Liver (tissue), 9 donors: ENCODE results near the gene S100Z. TPM values are rescaled to one million over a fixed set of nuclear protein-coding genes. Genes with fewer than 3 reads are reported as not detected.
A peak's percentile ranks its signal among the peaks of the same experiment; 100 is the strongest.

Source experiments
- DNase-seq: peaks from one replicate; pipeline ENCODE4 v3.0.0-alpha.2; 2017; ENCODE audit warnings: low spot score
- H3K27ac ChIP-seq, 2 donors: one replicate each; pipeline ENCODE4 v1.7.0; 2013; ENCODE audit warnings: inconsistent platforms in 2 of 2, low read length in 2 of 2, control low read depth in 1 of 2, low read depth in 1 of 2, mild to moderate bottlenecking in 1 of 2
- H3K27me3 ChIP-seq, 4 donors: one replicate each; pipeline versions ENCODE4 v1.6.1 to v1.7.0; 2013; ENCODE audit warnings: low read length in 3 of 4, inconsistent platforms in 1 of 4, mild to moderate bottlenecking in 1 of 4, moderate library complexity in 1 of 4; ENCODE audit not compliant: control insufficient read depth in 4 of 4, insufficient read depth in 4 of 4
- H3K36me3 ChIP-seq, 4 donors: one replicate each; pipeline versions ENCODE4 v1.6.1 to v1.7.0; 2013; ENCODE audit warnings: low read length in 3 of 4, mild to moderate bottlenecking in 3 of 4, low read depth in 1 of 4, moderate library complexity in 1 of 4; ENCODE audit not compliant: control insufficient read depth in 4 of 4, insufficient read depth in 3 of 4
- H3K4me1 ChIP-seq, 4 donors: one replicate each; pipeline versions ENCODE4 v1.6.1 to v1.7.0; 2013; ENCODE audit warnings: low read length in 3 of 4, mild to moderate bottlenecking in 3 of 4, moderate library complexity in 1 of 4; ENCODE audit not compliant: control insufficient read depth in 4 of 4, insufficient read depth in 4 of 4
- H3K4me3 ChIP-seq, 3 donors: one replicate each; pipeline versions ENCODE4 v1.6.1 to v1.7.0; 2013; ENCODE audit warnings: low read length in 3 of 3, control low read depth in 1 of 3, low read depth in 1 of 3, mild to moderate bottlenecking in 1 of 3
- H3K9ac ChIP-seq, 2 donors: one replicate each; pipeline ENCODE4 v1.7.0; 2013; ENCODE audit warnings: low read length in 2 of 2, mild to moderate bottlenecking in 2 of 2, moderate library complexity in 2 of 2, control low read depth in 1 of 2, low read depth in 1 of 2
- H3K9me3 ChIP-seq, 4 donors: one replicate each; pipeline versions ENCODE4 v1.6.1 to v1.7.0; 2013; ENCODE audit warnings: low read length in 3 of 4; ENCODE audit not compliant: control insufficient read depth in 4 of 4
- ATF3 ChIP-seq: IDR thresholded peaks from 2 replicates; pipeline ENCODE4 v1.6.1; 2016; ENCODE audit warnings: antibody characterized with exemption
- EGR1 ChIP-seq, 2 donors: IDR thresholded peaks; 2 replicates each; pipeline ENCODE4 v1.6.1; 2016 to 2018; ENCODE audit warnings: antibody characterized with exemption in 2 of 2, low read depth in 2 of 2
- FOXA1 ChIP-seq: IDR thresholded peaks from 2 replicates; pipeline ENCODE4 v1.6.1; 2016; ENCODE audit warnings: antibody characterized with exemption
- FOXA2 ChIP-seq: IDR thresholded peaks from 2 replicates; pipeline ENCODE4 v1.6.1; 2016; ENCODE audit warnings: antibody characterized with exemption
- GABPA ChIP-seq, 2 donors: IDR thresholded peaks in 1 of 2; conservative IDR thresholded peaks in 1 of 2; 2 replicates each; pipeline ENCODE4 v1.6.1; 2016; ENCODE audit warnings: antibody characterized with exemption in 2 of 2, mild to moderate bottlenecking in 1 of 2, moderate library complexity in 1 of 2
- HNF4A ChIP-seq, 2 donors: conservative IDR thresholded peaks; 2 replicates each; pipeline ENCODE4 v1.6.1; 2016; ENCODE audit warnings: antibody characterized with exemption in 2 of 2, mild to moderate bottlenecking in 2 of 2
- HNF4G ChIP-seq: IDR thresholded peaks from 2 replicates; pipeline ENCODE4 v1.6.1; 2016; ENCODE audit warnings: antibody characterized with exemption
- JUND ChIP-seq, 2 donors: IDR thresholded peaks; 2 replicates each; pipeline ENCODE4 v1.6.1; 2016; ENCODE audit warnings: antibody characterized with exemption in 2 of 2
- MAX ChIP-seq: IDR thresholded peaks from 2 replicates; pipeline ENCODE4 v1.6.1; 2016; ENCODE audit warnings: antibody characterized with exemption
- RAD21 ChIP-seq, 2 donors: IDR thresholded peaks; 2 replicates each; pipeline ENCODE4 v1.6.1; 2016; ENCODE audit warnings: antibody characterized with exemption in 2 of 2, mild to moderate bottlenecking in 2 of 2
- REST ChIP-seq: IDR thresholded peaks from 2 replicates; pipeline ENCODE4 v1.6.1; 2016; ENCODE audit warnings: antibody characterized with exemption, mild to moderate bottlenecking
- RXRA ChIP-seq, 2 donors: IDR thresholded peaks; 2 replicates each; pipeline ENCODE4 v1.6.1; 2017 to 2018; ENCODE audit warnings: antibody characterized with exemption in 2 of 2, mild to moderate bottlenecking in 1 of 2
- SP1 ChIP-seq: IDR thresholded peaks from 2 replicates; pipeline ENCODE4 v1.6.1; 2018; ENCODE audit warnings: antibody characterized with exemption, mild to moderate bottlenecking
- TAF1 ChIP-seq: conservative IDR thresholded peaks from 2 replicates; pipeline ENCODE4 v1.6.1; 2016; ENCODE audit warnings: antibody characterized with exemption, mild to moderate bottlenecking
- YY1 ChIP-seq: IDR thresholded peaks from 2 replicates; pipeline ENCODE4 v1.6.1; 2016; ENCODE audit warnings: antibody characterized with exemption, mild to moderate bottlenecking
- WGBS: extraction: QIAGEN DNeasy Blood & Tissue Kit; methylation state at CpG from one replicate; pipeline ENCODE4 v1.1.7; 2013; 5-methylcytosine and 5-hydroxymethylcytosine counted together
- polyA plus RNA-seq, 2 donors: library from polyadenylated mRNA; stranded (reverse) in 1 of 2; unstranded in 1 of 2; fragments of 200-250 nt in 1 of 2; fragments of >200 nt in 1 of 2; fragmentation: Nextera tagmentation in 1 of 2; extraction: Ambion mirVana in 1 of 2; gene quantifications; one replicate each; pipeline versions ENCODE4 v1.2.1 to v1.2.3, GENCODE V29; 2013 to 2015
- total RNA-seq, 2 donors: library from RNA; depleted of rRNA; stranded (reverse); fragments of >200 nt; gene quantifications; one replicate each; pipeline ENCODE4 v1.2.3, GENCODE V29; 2014
- TF ChIP-seq, protein P1 (sequence below): IDR thresholded peaks from 2 replicates; pipeline ENCODE4 v1.6.1; 2016; ENCODE audit warnings: antibody characterized with exemption
- TF ChIP-seq, protein P2 (sequence below): fragments of 150-350 bp; IDR thresholded peaks from 2 replicates; pipeline ENCODE4 v1.5.1; 2017; ENCODE audit warnings: improper control_type of control experiment, low read depth, low read length; ENCODE audit not compliant: missing input control
- donor health status: healthy.
- donor health status: healthy.
- donor health status: healthy.
- donor health status: healthy.
- donor health status: healthy.

The S100Z gene
- total and polyA plus RNA-seq, 4 donors, result 0.05 to 0.33 (median 0.33) TPM; not detected in 1

- 97% methylated on average over 2 of the region's 2 CpGs for WGBS
- DNase-seq, result no peak
- H3K4me1 ChIP-seq, result no peaks in the 10 kb centered on the region
- no peak overlapping the region for H3K27ac ChIP-seq
- no peaks in the 10 kb centered on the region for H3K27me3 ChIP-seq
- no peaks in the 10 kb centered on the region for H3K36me3 ChIP-seq
- TF ChIP-seq HNF4G (no peak), RAD21 (IDR thresholded peaks at IDR 0.05) (no peak), SP1 (no peak), ATF3 (no peak), EGR1 (IDR thresholded peaks at IDR 0.05; ENCODE audit: low read depth in 2 of 2) (no peak), TAF1 (no peak), FOXA1 (no peak), FOXA2 (no peak), MAX (no peak), HNF4A (conservative IDR thresholded peaks at IDR 0.05) (no peak), YY1 (no peak), JUND (IDR thresholded peaks at IDR 0.05) (no peak), GABPA (IDR thresholded peaks at IDR 0.05 in 1 of 2, conservative IDR thresholded peaks at IDR 0.05 in 1 of 2) (no peak), RXRA (IDR thresholded peaks at IDR 0.05) (no peak)
- TF ChIP-seq, protein P1, sequence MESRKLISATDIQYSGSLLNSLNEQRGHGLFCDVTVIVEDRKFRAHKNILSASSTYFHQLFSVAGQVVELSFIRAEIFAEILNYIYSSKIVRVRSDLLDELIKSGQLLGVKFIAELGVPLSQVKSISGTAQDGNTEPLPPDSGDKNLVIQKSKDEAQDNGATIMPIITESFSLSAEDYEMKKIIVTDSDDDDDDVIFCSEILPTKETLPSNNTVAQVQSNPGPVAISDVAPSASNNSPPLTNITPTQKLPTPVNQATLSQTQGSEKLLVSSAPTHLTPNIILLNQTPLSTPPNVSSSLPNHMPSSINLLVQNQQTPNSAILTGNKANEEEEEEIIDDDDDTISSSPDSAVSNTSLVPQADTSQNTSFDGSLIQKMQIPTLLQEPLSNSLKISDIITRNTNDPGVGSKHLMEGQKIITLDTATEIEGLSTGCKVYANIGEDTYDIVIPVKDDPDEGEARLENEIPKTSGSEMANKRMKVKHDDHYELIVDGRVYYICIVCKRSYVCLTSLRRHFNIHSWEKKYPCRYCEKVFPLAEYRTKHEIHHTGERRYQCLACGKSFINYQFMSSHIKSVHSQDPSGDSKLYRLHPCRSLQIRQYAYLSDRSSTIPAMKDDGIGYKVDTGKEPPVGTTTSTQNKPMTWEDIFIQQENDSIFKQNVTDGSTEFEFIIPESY, result no peak
- TF ChIP-seq, protein P2, sequence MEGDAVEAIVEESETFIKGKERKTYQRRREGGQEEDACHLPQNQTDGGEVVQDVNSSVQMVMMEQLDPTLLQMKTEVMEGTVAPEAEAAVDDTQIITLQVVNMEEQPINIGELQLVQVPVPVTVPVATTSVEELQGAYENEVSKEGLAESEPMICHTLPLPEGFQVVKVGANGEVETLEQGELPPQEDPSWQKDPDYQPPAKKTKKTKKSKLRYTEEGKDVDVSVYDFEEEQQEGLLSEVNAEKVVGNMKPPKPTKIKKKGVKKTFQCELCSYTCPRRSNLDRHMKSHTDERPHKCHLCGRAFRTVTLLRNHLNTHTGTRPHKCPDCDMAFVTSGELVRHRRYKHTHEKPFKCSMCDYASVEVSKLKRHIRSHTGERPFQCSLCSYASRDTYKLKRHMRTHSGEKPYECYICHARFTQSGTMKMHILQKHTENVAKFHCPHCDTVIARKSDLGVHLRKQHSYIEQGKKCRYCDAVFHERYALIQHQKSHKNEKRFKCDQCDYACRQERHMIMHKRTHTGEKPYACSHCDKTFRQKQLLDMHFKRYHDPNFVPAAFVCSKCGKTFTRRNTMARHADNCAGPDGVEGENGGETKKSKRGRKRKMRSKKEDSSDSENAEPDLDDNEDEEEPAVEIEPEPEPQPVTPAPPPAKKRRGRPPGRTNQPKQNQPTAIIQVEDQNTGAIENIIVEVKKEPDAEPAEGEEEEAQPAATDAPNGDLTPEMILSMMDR, result no peak
- H3K9me3 ChIP-seq, result peaks cover 0 to 6% (median 3%) of the 10 kb centered on the region in 4 donors
- no peak overlapping the region for H3K4me3 ChIP-seq
- H3K9ac ChIP-seq, result no peak overlapping the region
These were observed 46.4 kb downstream of the S100Z start for GRCh38 chr5:76896196-76896595.

DNA sequence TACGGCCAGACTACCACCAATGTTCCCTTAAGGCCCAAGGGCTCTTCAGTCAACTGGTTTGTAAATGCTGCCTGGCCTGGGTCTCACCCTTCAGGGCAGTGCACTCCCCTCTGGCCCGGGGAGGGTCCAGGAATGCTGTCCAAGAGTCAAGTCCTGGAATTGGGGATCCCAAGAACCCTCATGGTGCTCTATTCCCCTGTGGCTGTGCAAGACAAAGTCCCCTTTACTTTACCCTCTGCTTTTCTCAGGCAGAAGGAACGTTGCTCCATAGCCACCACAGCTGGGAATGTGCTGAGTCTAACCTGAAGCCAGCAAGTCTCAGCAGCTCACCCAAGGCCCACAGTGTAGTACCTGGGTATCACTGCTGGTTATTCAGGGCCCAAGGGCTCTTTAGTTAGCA lies 51.7 kb downstream of the S100Z start:
- Histone ChIP-seq H3K4me3 (peak overlapping the region in 2 of 3 donors; percentile 16 to 19), H3K27ac (no peak overlapping the region), H3K27me3 (no peaks in the 10 kb centered on the region), H3K9ac (no peak overlapping the region), H3K36me3 (no peaks in the 10 kb centered on the region), H3K9me3 (peaks cover 0 to 14% (median 6%) of the 10 kb centered on the region in 4 donors), H3K4me1 (no peaks in the 10 kb centered on the region)
- DNase-seq, result no peak
- 82% methylated on average over 3 of the region's 3 CpGs for WGBS
- TF ChIP-seq, protein P1, result no peak
- TF ChIP-seq ATF3 (no peak), FOXA1 (no peak), RXRA (IDR thresholded peaks at IDR 0.05) (no peak), HNF4A (conservative IDR thresholded peaks at IDR 0.05) (no peak), GABPA (IDR thresholded peaks at IDR 0.05 in 1 of 2, conservative IDR thresholded peaks at IDR 0.05 in 1 of 2) (no peak), JUND (IDR thresholded peaks at IDR 0.05) (no peak), RAD21 (IDR thresholded peaks at IDR 0.05) (no peak), TAF1 (no peak), YY1 (no peak), EGR1 (IDR thresholded peaks at IDR 0.05; ENCODE audit: low read depth in 2 of 2) (no peak), SP1 (no peak), REST (no peak), FOXA2 (no peak), HNF4G (no peak), MAX (no peak)
- TF ChIP-seq, protein P2, result no peak
